HepG2 (cell line): ENCODE measurements around the gene CD72. TPM values are rescaled to one million over a fixed set of nuclear protein-coding genes. Genes with fewer than 3 reads are reported as not detected.

Source experiments
- ATAC-seq: fragments of 200-7000 bp; cut with Tn5 transposase; 3 replicates; pipeline ENCODE4 v1.9.1; 2020; ENCODE audit warnings: mild to moderate bottlenecking, moderate library complexity
- BruUV-seq: library from RNA; stranded (reverse); fragments of 400-500 nt; replicated peaks from 2 replicates; lab custom pipeline; 2021; lab: Mats Ljungman, UMichigan
- CTCF ChIA-PET: fragments of 300-600 bp; formaldehyde crosslinking; extraction: SDS; loops from one replicate; lab custom pipeline; 2021; ENCODE audit warnings: low total read pairs, inconsistent platforms, low intra/inter-chr PET ratio; lab: Yijun Ruan, JAX
- POLR2A ChIA-PET: fragments of 350-600 bp; sonication (Branson Sonifier 250); formaldehyde crosslinking; loops from one replicate; lab custom pipeline; 2020; ENCODE audit warnings: antibody characterized with exemption, inconsistent platforms; lab: Yijun Ruan, JAX
- DNase-seq: peaks from one replicate; pipeline ENCODE4 v3.0.0-alpha.2; 2015; ENCODE audit warnings: low spot score
- FAIRE-seq: peaks from 3 replicates; lab custom pipeline; 2011; peaks lifted over from hg19 to GRCh38; lab: Jason Lieb, UNC
- H2AFZ ChIP-seq: one replicate; pipeline ENCODE4 v1.6.1; 2011; ENCODE audit warnings: low read length, inconsistent platforms
- H3K27ac ChIP-seq: fragments of 300-600 bp; 3 replicates; pipeline ENCODE4 v1.8.0; 2011; ENCODE audit warnings: mixed run types, mild to moderate bottlenecking, mixed read lengths, low read length, inconsistent platforms; ENCODE audit not compliant: insufficient read depth; ENCODE audit errors: extremely low read length
- H3K27me3 ChIP-seq, 2 experiments: fragments of 200-600 bp in 1 of 2; 2 replicates in 1 of 2; 3 replicates in 1 of 2; pipeline versions ENCODE4 v1.6.0 to v1.8.0; 2011; ENCODE audit warnings: low read length in 2 of 2, mild to moderate bottlenecking in 2 of 2, moderate library complexity in 2 of 2, inconsistent platforms in 1 of 2; ENCODE audit not compliant: insufficient read depth in 2 of 2, control insufficient read depth in 1 of 2
- H3K36me3 ChIP-seq, 2 experiments: fragments of 200-600 bp in 1 of 2; replicated peaks in 1 of 2; 2 replicates in 1 of 2; 3 replicates in 1 of 2; pipeline versions ENCODE4 v1.5.1 to v1.8.0; 2011; ENCODE audit warnings: low read length in 2 of 2, inconsistent platforms in 1 of 2; ENCODE audit not compliant: insufficient read depth in 2 of 2, control insufficient read depth in 1 of 2
- H3K4me1 ChIP-seq: 2 replicates; pipeline ENCODE4 v1.5.1; 2012; ENCODE audit warnings: low read length, inconsistent platforms; ENCODE audit not compliant: insufficient read depth
- H3K4me2 ChIP-seq: 2 replicates; pipeline ENCODE4 v1.6.0; 2011; ENCODE audit warnings: low read depth, low read length, inconsistent platforms
- H3K4me3 ChIP-seq, 3 experiments: fragments of 200-600 bp in 1 of 3; sonication (generic), shearing (Covaris generic) in 1 of 3; replicated peaks in 1 of 3; 2 replicates each; pipeline ENCODE4 v1.5.1; 2011 to 2016; ENCODE audit warnings: low read length in 3 of 3, inconsistent platforms in 2 of 3, low read depth in 2 of 3, mild to moderate bottlenecking in 2 of 3, control low read depth in 1 of 3, mixed read lengths in 1 of 3; ENCODE audit not compliant: insufficient read depth in 1 of 3
- H3K79me2 ChIP-seq: one replicate; pipeline ENCODE4 v1.6.1; 2011; ENCODE audit warnings: low read length, inconsistent platforms; ENCODE audit not compliant: insufficient read depth
- H3K9ac ChIP-seq: 2 replicates; pipeline ENCODE4 v1.6.0; 2011; ENCODE audit warnings: mild to moderate bottlenecking, low read depth, low read length, inconsistent platforms; ENCODE audit not compliant: insufficient read depth
- H3K9me3 ChIP-seq: 2 replicates; pipeline ENCODE4 v1.5.1; 2012; ENCODE audit warnings: mild to moderate bottlenecking, low read length
- H4K20me1 ChIP-seq: 2 replicates; pipeline ENCODE4 v1.6.0; 2011; ENCODE audit warnings: inconsistent platforms, mild to moderate bottlenecking, low read length, moderate library complexity; ENCODE audit not compliant: insufficient read depth
- CENPT ChIP-seq: sonication (generic); formaldehyde crosslinking; IDR thresholded peaks from 2 replicates; pipeline ENCODE4 v1.8.0; 2022; ENCODE audit warnings: low read depth, mild to moderate bottlenecking, moderate library complexity, missing genetic modification reagents
- EZH2 ChIP-seq: conservative IDR thresholded peaks from 2 replicates; pipeline ENCODE4 v1.6.1; 2012; ENCODE audit warnings: mild to moderate bottlenecking, low read depth, low read length, moderate library complexity
- NFIC ChIP-seq: IDR thresholded peaks from 2 replicates; pipeline ENCODE4 v1.6.1; 2012; ENCODE audit warnings: mild to moderate bottlenecking, low read length, inconsistent platforms
- NR2F1 ChIP-seq, 2 experiments: fragments of 450-650 bp in 1 of 2; formaldehyde crosslinking in 1 of 2; IDR thresholded peaks; 2 replicates each; pipeline versions ENCODE4 v1.5.0 to v1.6.1; 2016 to 2020; ENCODE audit warnings: mild to moderate bottlenecking in 1 of 2, missing compliant biosample characterization in 1 of 2, missing genetic modification reagents in 1 of 2, moderate library complexity in 1 of 2
- SAP130 ChIP-seq: IDR thresholded peaks from 2 replicates; pipeline ENCODE4 v1.6.1; 2016; ENCODE audit warnings: low read depth
- SOX13 ChIP-seq, 3 experiments: fragments of 450-650 bp in 1 of 3; sonication (generic) in 1 of 3; formaldehyde crosslinking in 1 of 3; IDR thresholded peaks in 2 of 3; conservative IDR thresholded peaks in 1 of 3; 2 replicates each; pipeline versions ENCODE4 v1.5.0 to v1.6.1; 2016 to 2020; ENCODE audit warnings: antibody characterized with exemption in 1 of 3, mild to moderate bottlenecking in 1 of 3, missing compliant biosample characterization in 1 of 3, missing genetic modification reagents in 1 of 3, moderate library complexity in 1 of 3
- ZNF841 ChIP-seq: sonication (generic); formaldehyde crosslinking; IDR thresholded peaks from 2 replicates; pipeline ENCODE4 v1.8.1; 2023; ENCODE audit warnings: missing genetic modification reagents, borderline replicate concordance
- WGBS: methylation state at CpG from one replicate; pipeline ENCODE4 v1.1.6; 2017; ENCODE audit warnings: low lambda C conversion rate; 5-methylcytosine and 5-hydroxymethylcytosine counted together
- in situ Hi-C: cut with HindIII; loops from 2 replicates; pipeline ENCODE4 v1.10.0; 2017; ENCODE audit warnings: low pct_unique_long_range_greater_than_20kb; ENCODE audit not compliant: extremely low pct_ligation_motif_present
- intact Hi-C: fragments of 100-400 bp; cut with micrococcal nuclease; formaldehyde crosslinking; loops from one replicate; pipeline ENCODE4 v1.10.0; 2022; ENCODE audit not compliant: unreplicated experiment
- polyA plus RNA-seq, 8 experiments: library from polyadenylated mRNA; depleted of rRNA in 3 of 8; stranded (reverse) in 7 of 8; unstranded in 1 of 8; fragments of >200 nt; fragmentation: Illumina TruSeq in 4 of 8; extraction: Trizol in 4 of 8; gene quantifications; 2 replicates each; pipeline versions ENCODE4 v1.2.1 to v1.2.3, GENCODE V29; 2011 to 2016; ENCODE audit warnings: low read depth in 4 of 8, missing spikeins in 1 of 8, mixed read lengths in 1 of 8; ENCODE audit not compliant: insufficient read depth in 1 of 8
- total RNA-seq, 5 experiments: library from RNA; depleted of rRNA; stranded (reverse); fragments of >200 nt; fragmentation: Illumina TruSeq; extraction: Trizol; gene quantifications; 2 replicates each; pipeline ENCODE4 v1.2.3, GENCODE V29; 2016; ENCODE audit warnings: low read depth in 1 of 5
- TF ChIP-seq, protein P1 (sequence below): sonication (generic); formaldehyde crosslinking; IDR thresholded peaks from 2 replicates; pipeline ENCODE4 v1.5.0; 2020; ENCODE audit warnings: mild to moderate bottlenecking, missing genetic modification reagents, borderline replicate concordance
- TF ChIP-seq, protein P2 (sequence below): sonication (generic); formaldehyde crosslinking; IDR thresholded peaks from 2 replicates; pipeline ENCODE4 v1.5.1; 2020; ENCODE audit warnings: mild to moderate bottlenecking, missing genetic modification reagents, moderate library complexity

Gene CD72
- total and polyA plus RNA-seq, 2 of the 13 experiments (the other 11 are each of a cell fraction or from before 2014, with no cell fraction given), result 0.18 to 1.1 TPM

- TF ChIP-seq CENPT (CRISPR knock-in tag), result no peak
- TF ChIP-seq ZNF841 (CRISPR knock-in tag), result no peak
These were observed 32.3 kb upstream of the CD72 start, which contains the start of gene SIT1 (continued) for GRCh38 chr9:35650341-35651158.

- H3K9me3 ChIP-seq, result no peaks in the 10 kb centered on the region
- H3K79me2 ChIP-seq, result no peaks in the 10 kb centered on the region
- no peaks in the 10 kb centered on the region for H4K20me1 ChIP-seq
- POLR2A ChIA-PET, result interaction anchor here (1.0 to 5.4 kb wide), 4 partner anchors 7 to 165 kb away, joined by 3 to 41 read pairs (median 6); partner anchors contain the start of genes ARHGEF39, CCDC107, HINT2 and RMRP
- in situ Hi-C loops, result loop anchor here (10.0 kb wide), 1 partner anchor 535 kb away; the partner anchor contains the start of gene ATOSB
- ATAC-seq (no peak), DNase-seq (no peak), FAIRE-seq (no peak)
- H3K4me3 ChIP-seq, result peak overlapping the region; percentile 15 to 63 (median 54); a peak in 5 of 6 replicates
- H3K27me3 ChIP-seq, result peaks cover 2 to 22% of the 10 kb centered on the region in 2 experiments; a peak in 3 of 5 replicates
- H3K9ac ChIP-seq, result peak overlapping the region; percentile 17; the same call in 1 of the 2 replicates
- H3K27ac ChIP-seq, result no peak overlapping the region
- peak overlapping the region; percentile 80 for H3K4me2 ChIP-seq
- CTCF ChIA-PET, result no interaction called here
- no TSS peak for BruUV-seq
- no peak overlapping the region for H2AFZ ChIP-seq
- H3K4me1 ChIP-seq, result peaks cover 80% of the 10 kb centered on the region
- intact Hi-C loops, result loop anchor here (10.0 kb wide), 2 partner anchors 45 to 235 kb away; no protein-coding TSS in a partner anchor
- WGBS, result 56% methylated on average over 9 of the region's 26 CpGs
- no peaks in the 10 kb centered on the region for H3K36me3 ChIP-seq
- TF ChIP-seq, protein P1, sequence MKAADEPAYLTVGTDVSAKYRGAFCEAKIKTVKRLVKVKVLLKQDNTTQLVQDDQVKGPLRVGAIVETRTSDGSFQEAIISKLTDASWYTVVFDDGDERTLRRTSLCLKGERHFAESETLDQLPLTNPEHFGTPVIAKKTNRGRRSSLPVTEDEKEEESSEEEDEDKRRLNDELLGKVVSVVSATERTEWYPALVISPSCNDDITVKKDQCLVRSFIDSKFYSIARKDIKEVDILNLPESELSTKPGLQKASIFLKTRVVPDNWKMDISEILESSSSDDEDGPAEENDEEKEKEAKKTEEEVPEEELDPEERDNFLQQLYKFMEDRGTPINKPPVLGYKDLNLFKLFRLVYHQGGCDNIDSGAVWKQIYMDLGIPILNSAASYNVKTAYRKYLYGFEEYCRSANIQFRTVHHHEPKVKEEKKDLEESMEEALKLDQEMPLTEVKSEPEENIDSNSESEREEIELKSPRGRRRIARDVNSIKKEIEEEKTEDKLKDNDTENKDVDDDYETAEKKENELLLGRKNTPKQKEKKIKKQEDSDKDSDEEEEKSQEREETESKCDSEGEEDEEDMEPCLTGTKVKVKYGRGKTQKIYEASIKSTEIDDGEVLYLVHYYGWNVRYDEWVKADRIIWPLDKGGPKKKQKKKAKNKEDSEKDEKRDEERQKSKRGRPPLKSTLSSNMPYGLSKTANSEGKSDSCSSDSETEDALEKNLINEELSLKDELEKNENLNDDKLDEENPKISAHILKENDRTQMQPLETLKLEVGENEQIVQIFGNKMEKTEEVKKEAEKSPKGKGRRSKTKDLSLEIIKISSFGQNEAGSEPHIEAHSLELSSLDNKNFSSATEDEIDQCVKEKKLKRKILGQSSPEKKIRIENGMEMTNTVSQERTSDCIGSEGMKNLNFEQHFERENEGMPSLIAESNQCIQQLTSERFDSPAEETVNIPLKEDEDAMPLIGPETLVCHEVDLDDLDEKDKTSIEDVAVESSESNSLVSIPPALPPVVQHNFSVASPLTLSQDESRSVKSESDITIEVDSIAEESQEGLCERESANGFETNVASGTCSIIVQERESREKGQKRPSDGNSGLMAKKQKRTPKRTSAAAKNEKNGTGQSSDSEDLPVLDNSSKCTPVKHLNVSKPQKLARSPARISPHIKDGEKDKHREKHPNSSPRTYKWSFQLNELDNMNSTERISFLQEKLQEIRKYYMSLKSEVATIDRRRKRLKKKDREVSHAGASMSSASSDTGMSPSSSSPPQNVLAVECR, result no peak
- TF ChIP-seq, protein P2, sequence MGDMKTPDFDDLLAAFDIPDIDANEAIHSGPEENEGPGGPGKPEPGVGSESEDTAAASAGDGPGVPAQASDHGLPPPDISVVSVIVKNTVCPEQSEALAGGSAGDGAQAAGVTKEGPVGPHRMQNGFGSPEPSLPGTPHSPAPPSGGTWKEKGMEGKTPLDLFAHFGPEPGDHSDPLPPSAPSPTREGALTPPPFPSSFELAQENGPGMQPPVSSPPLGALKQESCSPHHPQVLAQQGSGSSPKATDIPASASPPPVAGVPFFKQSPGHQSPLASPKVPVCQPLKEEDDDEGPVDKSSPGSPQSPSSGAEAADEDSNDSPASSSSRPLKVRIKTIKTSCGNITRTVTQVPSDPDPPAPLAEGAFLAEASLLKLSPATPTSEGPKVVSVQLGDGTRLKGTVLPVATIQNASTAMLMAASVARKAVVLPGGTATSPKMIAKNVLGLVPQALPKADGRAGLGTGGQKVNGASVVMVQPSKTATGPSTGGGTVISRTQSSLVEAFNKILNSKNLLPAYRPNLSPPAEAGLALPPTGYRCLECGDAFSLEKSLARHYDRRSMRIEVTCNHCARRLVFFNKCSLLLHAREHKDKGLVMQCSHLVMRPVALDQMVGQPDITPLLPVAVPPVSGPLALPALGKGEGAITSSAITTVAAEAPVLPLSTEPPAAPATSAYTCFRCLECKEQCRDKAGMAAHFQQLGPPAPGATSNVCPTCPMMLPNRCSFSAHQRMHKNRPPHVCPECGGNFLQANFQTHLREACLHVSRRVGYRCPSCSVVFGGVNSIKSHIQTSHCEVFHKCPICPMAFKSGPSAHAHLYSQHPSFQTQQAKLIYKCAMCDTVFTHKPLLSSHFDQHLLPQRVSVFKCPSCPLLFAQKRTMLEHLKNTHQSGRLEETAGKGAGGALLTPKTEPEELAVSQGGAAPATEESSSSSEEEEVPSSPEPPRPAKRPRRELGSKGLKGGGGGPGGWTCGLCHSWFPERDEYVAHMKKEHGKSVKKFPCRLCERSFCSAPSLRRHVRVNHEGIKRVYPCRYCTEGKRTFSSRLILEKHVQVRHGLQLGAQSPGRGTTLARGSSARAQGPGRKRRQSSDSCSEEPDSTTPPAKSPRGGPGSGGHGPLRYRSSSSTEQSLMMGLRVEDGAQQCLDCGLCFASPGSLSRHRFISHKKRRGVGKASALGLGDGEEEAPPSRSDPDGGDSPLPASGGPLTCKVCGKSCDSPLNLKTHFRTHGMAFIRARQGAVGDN (CRISPR knock-in tag), result peak; percentile 30
- TF ChIP-seq SAP130, result 0 out of 2 replicates have a peak, but pooled peaks have one; percentile 7
- no peak for TF ChIP-seq NR2F1 (CRISPR knock-in tag; IDR thresholded peaks at IDR 0.05)
- no peak for TF ChIP-seq SOX13 (IDR thresholded peaks at IDR 0.05)
- TF ChIP-seq SOX13 (CRISPR knock-in tag; conservative IDR thresholded peaks at IDR 0.05 in 1 of 2, IDR thresholded peaks at IDR 0.05 in 1 of 2), result no peak
- no peak for TF ChIP-seq EZH2
- TF ChIP-seq NFIC, result no peak
These were observed 31.5 kb upstream of the CD72 start for GRCh38 chr9:35649431-35650340.
